ENCODE results near the gene MYO5A.
A peak's percentile ranks its signal among the peaks of the same experiment; 100 is the strongest.
"Not testable (repeated sequence)": the region's sequence is repeated elsewhere in the genome, so short reads cannot be mapped to it uniquely, and the experiment has no call there.

Gene MYO5A

DNA sequence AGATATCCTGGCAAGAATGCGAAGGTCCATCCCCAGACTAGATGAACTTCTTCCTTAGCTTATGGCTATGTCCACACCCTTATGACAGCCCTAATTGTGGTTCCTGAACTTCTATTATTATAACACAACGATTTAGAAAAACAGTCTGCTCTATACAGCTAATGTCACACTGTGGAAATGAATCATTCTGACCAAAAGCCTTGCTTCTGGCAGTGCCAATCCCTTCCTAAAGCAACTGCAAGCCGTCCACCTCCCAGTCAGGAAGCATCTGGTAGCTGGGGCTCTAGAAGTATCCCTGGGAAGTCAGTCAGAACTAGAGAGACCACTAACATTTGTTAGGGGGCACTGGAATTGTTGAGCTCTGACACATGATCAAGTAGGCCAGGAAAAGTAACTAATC lies 45.0 kb downstream of the MYO5A start:
- ATAC-seq, result peak; percentile 50

DNA sequence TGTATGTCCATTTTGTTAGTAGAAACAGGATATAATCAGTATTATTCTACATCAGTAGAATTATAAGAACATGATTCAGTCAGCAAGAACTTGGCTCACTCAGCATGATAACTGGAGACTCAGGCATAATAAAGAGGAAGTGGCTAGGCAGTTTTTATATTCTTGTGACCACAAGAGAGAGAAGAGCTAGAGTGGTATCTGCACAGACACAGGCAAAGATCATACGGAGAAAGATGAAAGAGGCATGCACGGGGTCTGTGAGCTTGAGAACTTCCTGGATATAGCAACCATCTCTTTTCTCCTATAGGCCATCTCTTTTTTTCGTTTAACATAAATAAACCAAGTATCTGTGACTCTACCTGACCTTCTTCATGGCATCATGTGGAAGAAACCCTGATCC lies 46.8 kb downstream of the MYO5A start:
- no peaks in the 10 kb centered on the region for H3K36me3 Mint-ChIP-seq (ENCODE audit: low read depth)
- no peaks in the 10 kb centered on the region for H3K9me3 Mint-ChIP-seq
- no peaks in the 10 kb centered on the region for H3K27me3 Mint-ChIP-seq
- H3K4me3 Mint-ChIP-seq, result peak overlapping the region; percentile 1
- peaks cover 54% of the 10 kb centered on the region for H3K4me1 Mint-ChIP-seq
- peak overlapping the region; percentile 61 for H3K27ac Mint-ChIP-seq
- ATAC-seq, result peak; percentile 94
- DNase-seq, result no peak

More for the DNA sequence above, 45.0 kb downstream of the MYO5A start:
- H3K27me3 Mint-ChIP-seq, result no peaks in the 10 kb centered on the region
- DNase-seq, result no peak
- peaks cover 63% of the 10 kb centered on the region for H3K4me1 Mint-ChIP-seq
- no peak overlapping the region for H3K27ac Mint-ChIP-seq
- H3K36me3 Mint-ChIP-seq (ENCODE audit: low read depth), result no peaks in the 10 kb centered on the region
- no peak overlapping the region for H3K4me3 Mint-ChIP-seq
- no peaks in the 10 kb centered on the region for H3K9me3 Mint-ChIP-seq

DNA sequence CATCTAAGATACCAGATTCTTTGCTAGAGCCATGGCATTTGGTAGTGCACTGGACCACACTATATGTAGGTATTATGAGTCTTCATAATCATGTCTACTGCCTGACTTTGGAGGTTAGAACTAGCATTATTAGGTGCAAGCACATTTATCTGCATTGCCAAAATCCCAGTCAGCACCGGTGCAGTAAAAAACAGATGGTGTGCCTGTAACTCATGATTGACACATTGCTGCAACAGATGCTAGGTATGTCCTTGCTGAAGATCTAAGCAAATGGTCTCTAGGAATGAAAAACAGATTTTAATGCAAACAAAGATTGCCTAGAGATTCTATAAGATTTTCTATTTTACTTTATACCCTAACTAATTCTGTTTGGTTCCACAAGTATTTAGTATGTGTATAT lies 47.7 kb downstream of the MYO5A start:
- Mint-ChIP-seq H3K27ac (no peak overlapping the region), H3K4me3 (no peak overlapping the region), H3K36me3 (ENCODE audit: low read depth) (no peaks in the 10 kb centered on the region), H3K9me3 (no peaks in the 10 kb centered on the region), H3K4me1 (peaks cover 49% of the 10 kb centered on the region), H3K27me3 (no peaks in the 10 kb centered on the region)
- ATAC-seq (no peak), DNase-seq (no peak)

GRCh38 chr15:52466716-52467115 lies 62.0 kb downstream of the MYO5A start:
- Mint-ChIP-seq H3K36me3 (ENCODE audit: low read depth) (peaks cover 4% of the 10 kb centered on the region), H3K4me3 (no peak overlapping the region), H3K27ac (no peak overlapping the region), H3K27me3 (no peaks in the 10 kb centered on the region), H3K9me3 (peaks cover 7% of the 10 kb centered on the region), H3K4me1 (peaks cover 39% of the 10 kb centered on the region)
- DNase-seq (no peak), ATAC-seq (no peak)

DNA sequence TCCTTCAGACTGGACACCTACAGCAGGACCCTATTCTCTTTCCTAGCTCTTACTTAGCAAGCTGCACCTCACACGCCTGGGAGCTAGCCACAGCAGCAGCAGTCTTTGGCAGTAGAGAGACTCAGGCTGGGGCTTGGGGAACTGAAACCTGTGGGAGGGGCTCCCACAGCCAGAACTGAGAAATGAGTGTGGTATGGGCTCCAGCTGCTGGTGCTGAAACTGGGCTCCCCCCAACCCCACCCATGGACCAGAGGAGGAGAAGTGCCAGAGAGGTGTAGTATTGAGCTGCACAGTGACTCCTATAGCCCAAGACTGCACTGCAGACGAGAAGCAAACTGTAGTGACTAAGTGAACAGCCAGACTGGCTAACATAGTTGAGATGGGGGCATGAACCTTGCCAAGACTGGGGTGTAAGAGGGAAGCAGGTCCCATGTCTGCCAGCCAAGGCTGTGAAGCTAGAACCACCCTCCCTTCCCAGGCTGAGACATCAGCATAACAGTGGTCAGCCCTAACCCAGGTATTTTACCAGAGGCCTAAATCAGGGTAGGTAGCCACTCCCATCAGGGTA lies 62.5 kb downstream of the MYO5A start:
- peaks cover 4% of the 10 kb centered on the region for H3K36me3 Mint-ChIP-seq (ENCODE audit: low read depth)
- H3K27ac Mint-ChIP-seq, result no peak overlapping the region
- peak; percentile 62 for DNase-seq
- ATAC-seq, result peak; percentile 96
- H3K4me1 Mint-ChIP-seq, result peaks cover 39% of the 10 kb centered on the region
- no peak overlapping the region for H3K4me3 Mint-ChIP-seq
- H3K9me3 Mint-ChIP-seq, result peaks cover 7% of the 10 kb centered on the region
- H3K27me3 Mint-ChIP-seq, result no peaks in the 10 kb centered on the region

DNA sequence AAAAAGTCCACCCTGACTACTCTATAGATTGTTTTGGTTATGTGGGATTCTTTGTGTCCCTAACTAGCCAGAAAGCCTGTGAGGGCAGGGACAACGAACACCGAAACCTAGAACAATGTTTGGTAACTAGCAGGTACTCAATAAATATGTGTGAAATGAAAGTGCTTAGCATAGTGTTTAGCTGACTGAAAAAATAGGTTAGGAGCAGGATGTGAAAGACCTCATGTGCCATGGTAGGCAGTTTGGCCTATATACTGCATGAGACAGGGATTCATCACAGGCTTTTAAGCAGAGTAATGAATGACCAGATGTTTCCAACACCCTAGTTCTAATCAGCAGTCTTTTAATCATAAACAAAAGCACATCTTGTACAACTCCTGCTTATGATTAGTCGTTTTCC lies 64.2 kb downstream of the MYO5A start:
- DNase-seq (no peak), ATAC-seq (peak; percentile 78)
- Mint-ChIP-seq H3K9me3 (peaks cover 7% of the 10 kb centered on the region), H3K4me1 (peaks cover 39% of the 10 kb centered on the region), H3K36me3 (ENCODE audit: low read depth) (peaks cover 4% of the 10 kb centered on the region), H3K27ac (peak overlapping the region; percentile 76), H3K27me3 (no peaks in the 10 kb centered on the region), H3K4me3 (no peak overlapping the region)

DNA sequence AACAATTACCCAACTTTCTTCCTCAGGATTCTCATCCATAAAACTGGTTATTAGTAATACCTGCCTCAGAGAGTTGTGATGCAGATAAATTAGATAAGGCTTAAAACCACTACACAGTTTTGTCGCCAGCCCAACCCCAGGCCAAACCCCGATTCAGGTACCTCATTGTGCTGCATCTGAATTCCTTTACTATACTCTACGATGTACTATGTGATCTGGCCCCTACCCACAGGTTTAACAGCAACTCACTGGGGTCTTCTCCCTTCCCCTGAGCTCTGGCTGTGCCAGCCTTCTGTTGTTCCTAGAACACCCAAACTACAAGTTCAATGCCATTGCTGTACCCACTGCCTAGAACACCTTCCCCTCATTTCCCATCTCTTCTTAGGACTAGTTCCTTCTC lies 64.6 kb downstream of the MYO5A start:
- Mint-ChIP-seq H3K27me3 (no peaks in the 10 kb centered on the region), H3K4me1 (peaks cover 39% of the 10 kb centered on the region), H3K36me3 (ENCODE audit: low read depth) (peaks cover 6% of the 10 kb centered on the region), H3K27ac (peak overlapping the region; percentile 49), H3K9me3 (peaks cover 7% of the 10 kb centered on the region), H3K4me3 (no peak overlapping the region)
- ATAC-seq (peak; percentile 0), DNase-seq (no peak)

DNA sequence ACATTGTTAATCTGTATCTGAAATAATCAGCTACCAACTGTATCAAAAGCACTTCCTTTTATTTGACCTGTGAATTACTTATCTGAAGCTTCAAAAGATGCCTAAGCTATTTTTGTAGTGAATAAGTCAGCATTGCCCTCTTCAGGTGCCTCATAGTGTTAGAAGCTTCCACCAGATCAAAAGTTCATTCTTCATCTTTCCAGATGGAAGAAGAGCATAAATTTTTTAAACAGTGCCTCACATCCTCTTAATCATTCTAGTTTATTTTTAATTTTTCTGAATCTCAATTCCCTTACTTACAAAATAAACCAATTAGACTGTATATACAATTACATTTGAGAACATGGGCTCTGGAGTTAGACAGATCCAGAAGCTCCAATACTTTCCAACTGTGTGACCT lies 65.0 kb downstream of the MYO5A start:
- Mint-ChIP-seq H3K27me3 (no peaks in the 10 kb centered on the region), H3K4me3 (no peak overlapping the region), H3K9me3 (peaks cover 7% of the 10 kb centered on the region), H3K27ac (peak overlapping the region; percentile 49), H3K4me1 (peaks cover 39% of the 10 kb centered on the region), H3K36me3 (ENCODE audit: low read depth) (peaks cover 6% of the 10 kb centered on the region)
- DNase-seq (no peak), ATAC-seq (no peak)

GRCh38 chr15:52462806-52463360 lies 65.8 kb downstream of the MYO5A start:
- Mint-ChIP-seq H3K27ac (no peak overlapping the region), H3K4me1 (peaks cover 39% of the 10 kb centered on the region), H3K27me3 (no peaks in the 10 kb centered on the region), H3K4me3 (no peak overlapping the region), H3K36me3 (ENCODE audit: low read depth) (peaks cover 6% of the 10 kb centered on the region), H3K9me3 (peaks cover 6% of the 10 kb centered on the region)
- ATAC-seq, result no peak
- DNase-seq, result no peak

- Mint-ChIP-seq H3K9me3 (peaks cover 14% of the 10 kb centered on the region), H3K36me3 (ENCODE audit: low read depth) (peaks cover 17% of the 10 kb centered on the region), H3K4me1 (peaks cover 25% of the 10 kb centered on the region)
- not testable (repeated sequence) for H3K27ac Mint-ChIP-seq, ATAC-seq, H3K27me3 Mint-ChIP-seq, DNase-seq, H3K4me3 Mint-ChIP-seq
These were observed 69.0 kb downstream of the MYO5A start for GRCh38 chr15:52459701-52460100.

DNA sequence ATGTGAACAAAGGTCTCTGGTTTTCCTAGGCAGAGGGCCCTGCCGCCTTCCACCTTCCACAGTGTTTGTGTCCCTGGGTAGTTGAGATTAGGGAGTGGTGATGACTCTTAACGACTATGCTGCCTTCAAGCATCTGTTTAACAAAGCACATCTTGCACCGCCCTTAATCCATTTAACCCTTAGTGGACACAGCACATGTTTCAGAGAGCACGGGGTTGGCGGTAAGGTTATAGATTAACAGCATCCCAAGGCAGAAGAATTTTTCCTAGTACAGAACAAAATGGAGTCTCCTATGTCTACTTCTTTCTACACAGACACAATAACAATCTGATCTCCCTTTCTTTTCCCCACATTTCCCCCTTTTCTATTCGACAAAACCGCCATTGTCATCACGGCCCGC lies 69.4 kb downstream of the MYO5A start:
- H3K4me3 Mint-ChIP-seq, DNase-seq, H3K27me3 Mint-ChIP-seq, H3K27ac Mint-ChIP-seq, ATAC-seq: not testable (repeated sequence)
- peaks cover 18% of the 10 kb centered on the region for H3K9me3 Mint-ChIP-seq
- H3K36me3 Mint-ChIP-seq (ENCODE audit: low read depth), result peaks cover 19% of the 10 kb centered on the region
- peaks cover 25% of the 10 kb centered on the region for H3K4me1 Mint-ChIP-seq

DNA sequence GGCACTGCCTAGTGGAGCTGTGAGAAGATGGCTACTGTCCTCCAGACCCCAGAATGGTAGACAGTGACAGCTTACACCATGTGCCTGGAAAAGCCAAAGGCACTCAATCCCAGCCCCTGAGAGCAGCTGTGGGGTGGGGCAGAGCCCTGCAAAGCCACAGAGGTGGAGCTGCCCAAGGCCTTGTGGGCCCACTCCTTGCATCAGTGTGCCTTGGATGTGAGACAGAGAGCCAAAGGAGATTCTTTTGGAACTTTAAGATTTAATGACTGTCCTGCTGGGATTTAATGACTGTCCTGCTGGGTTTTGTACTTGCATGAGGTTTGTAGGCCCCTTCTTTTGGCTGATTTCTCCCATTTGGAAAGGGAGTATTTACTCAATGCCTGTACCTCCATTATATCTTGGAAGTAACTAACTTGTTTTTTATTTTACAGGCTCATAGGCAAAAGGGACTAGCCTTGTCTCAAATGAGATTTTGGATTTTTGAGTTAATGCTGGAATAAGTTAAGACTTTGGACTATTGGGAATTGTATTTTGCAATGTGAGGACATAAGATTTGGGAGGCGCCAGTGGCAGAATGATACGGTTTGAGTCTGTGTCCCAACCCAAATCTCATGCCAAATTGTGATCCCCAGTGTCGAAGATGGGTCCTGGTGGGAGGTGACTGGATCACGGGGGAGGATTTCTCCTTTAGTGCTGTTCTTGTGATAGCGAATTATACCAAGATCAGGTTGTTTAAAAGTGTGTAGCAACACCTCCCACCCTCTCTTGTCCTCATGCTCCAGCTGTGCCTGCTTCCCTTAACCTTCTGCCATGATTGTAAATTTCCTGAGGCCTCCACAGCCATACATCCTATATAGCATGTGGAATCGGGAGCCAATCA lies 80.4 kb downstream of the MYO5A start:
- H3K9me3 Mint-ChIP-seq, result peaks cover 6% of the 10 kb centered on the region
- ATAC-seq, result no peak
- peaks cover 2% of the 10 kb centered on the region for H3K36me3 Mint-ChIP-seq (ENCODE audit: low read depth)
- peaks cover 14% of the 10 kb centered on the region for H3K4me1 Mint-ChIP-seq
- H3K27me3 Mint-ChIP-seq, result no peaks in the 10 kb centered on the region
- H3K27ac Mint-ChIP-seq, result no peak overlapping the region
- no peak overlapping the region for H3K4me3 Mint-ChIP-seq
- no peak for DNase-seq

DNA sequence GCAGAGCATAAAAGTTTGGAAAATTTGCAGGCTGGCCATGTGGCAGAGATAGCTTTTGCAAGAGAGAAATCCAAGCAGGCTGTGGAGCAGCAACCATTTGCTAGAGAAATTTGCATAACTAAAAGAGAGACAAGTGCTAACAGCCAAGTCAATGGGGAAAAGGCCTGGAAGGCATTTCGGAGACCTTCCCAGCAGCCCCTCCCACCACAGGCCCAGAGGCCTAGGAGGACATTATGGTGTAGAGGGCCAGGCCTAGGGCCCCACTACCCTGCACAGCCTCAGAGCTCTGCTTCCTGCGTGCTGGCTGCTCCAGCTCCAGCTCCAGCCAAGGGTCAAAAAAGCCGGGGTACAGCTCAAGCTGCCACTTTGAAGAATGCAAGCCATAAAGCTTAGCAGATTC lies 82.7 kb downstream of the MYO5A start:
- ATAC-seq, result no peak
- H3K27ac Mint-ChIP-seq, result no peak overlapping the region
- H3K27me3 Mint-ChIP-seq, result no peaks in the 10 kb centered on the region
- H3K4me3 Mint-ChIP-seq, result no peak overlapping the region
- H3K36me3 Mint-ChIP-seq (ENCODE audit: low read depth), result no peaks in the 10 kb centered on the region
- DNase-seq, result no peak
- no peaks in the 10 kb centered on the region for H3K9me3 Mint-ChIP-seq
- H3K4me1 Mint-ChIP-seq, result peaks cover 16% of the 10 kb centered on the region

DNA sequence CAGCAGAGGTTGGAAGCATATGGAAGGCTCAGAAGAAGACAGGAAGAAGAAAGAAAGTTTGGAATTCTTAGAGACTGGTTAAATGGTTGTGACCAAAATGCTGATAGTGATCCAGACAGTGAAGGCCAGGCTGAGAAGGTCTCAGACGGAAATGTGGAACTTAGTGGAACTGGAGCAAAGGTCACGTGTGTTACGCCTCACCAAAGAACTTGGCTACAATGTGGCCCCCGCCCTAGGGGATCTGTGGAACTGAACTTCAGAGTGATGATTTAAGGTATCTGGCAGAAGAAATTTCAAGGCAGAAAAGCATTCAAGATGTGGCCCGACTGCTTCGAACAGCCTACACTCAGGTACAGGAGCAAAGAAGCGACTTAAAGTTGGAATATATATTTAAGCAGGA lies 83.1 kb downstream of the MYO5A start:
- H3K9me3 Mint-ChIP-seq, result no peaks in the 10 kb centered on the region
- ATAC-seq, result no peak

DNA sequence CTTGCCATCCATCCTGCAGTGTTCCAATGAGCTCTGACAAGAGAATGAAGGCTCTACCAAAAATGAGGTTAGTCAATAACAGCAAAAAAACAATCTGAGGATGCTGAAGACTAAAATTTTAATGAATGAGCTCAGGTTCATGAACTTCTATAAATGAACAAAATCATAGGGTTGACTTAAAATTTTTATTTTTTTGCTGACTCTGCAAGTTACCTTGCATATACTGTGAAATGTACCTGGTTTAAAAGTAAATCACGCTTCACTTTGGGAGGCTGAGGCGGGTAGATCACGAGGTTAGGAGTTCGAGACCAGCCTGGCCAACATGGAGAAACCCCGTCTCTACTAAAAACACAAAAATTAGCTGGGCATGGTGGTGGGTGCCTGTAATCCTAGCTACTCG lies 85.5 kb downstream of the MYO5A start:
- not testable (repeated sequence) for H3K27me3 Mint-ChIP-seq; H3K9me3 Mint-ChIP-seq; ATAC-seq; H3K27ac Mint-ChIP-seq; H3K36me3 Mint-ChIP-seq (ENCODE audit: low read depth); H3K4me3 Mint-ChIP-seq; DNase-seq
- peaks cover 28% of the 10 kb centered on the region for H3K4me1 Mint-ChIP-seq

More for the DNA sequence above, 83.1 kb downstream of the MYO5A start:
- no peak overlapping the region for H3K4me3 Mint-ChIP-seq
- H3K4me1 Mint-ChIP-seq, result peaks cover 20% of the 10 kb centered on the region
- no peak overlapping the region for H3K27ac Mint-ChIP-seq
- H3K36me3 Mint-ChIP-seq (ENCODE audit: low read depth), result no peaks in the 10 kb centered on the region
- no peaks in the 10 kb centered on the region for H3K27me3 Mint-ChIP-seq
- DNase-seq, result no peak
